Stimulated activated CD4-positive, alpha-beta T cell treated with anti-CD3 and anti-CD28 coated beads, Interleukin-2, amount 100 ng/mL, for 24 hours (primary cell): ENCODE data around the gene CCDC81.

ENCODE experiments used
- DNase-seq, 2 donors: peaks; one replicate each; pipeline ENCODE4 v3.0.0-alpha.2; 2020

The CCDC81 gene

DNA sequence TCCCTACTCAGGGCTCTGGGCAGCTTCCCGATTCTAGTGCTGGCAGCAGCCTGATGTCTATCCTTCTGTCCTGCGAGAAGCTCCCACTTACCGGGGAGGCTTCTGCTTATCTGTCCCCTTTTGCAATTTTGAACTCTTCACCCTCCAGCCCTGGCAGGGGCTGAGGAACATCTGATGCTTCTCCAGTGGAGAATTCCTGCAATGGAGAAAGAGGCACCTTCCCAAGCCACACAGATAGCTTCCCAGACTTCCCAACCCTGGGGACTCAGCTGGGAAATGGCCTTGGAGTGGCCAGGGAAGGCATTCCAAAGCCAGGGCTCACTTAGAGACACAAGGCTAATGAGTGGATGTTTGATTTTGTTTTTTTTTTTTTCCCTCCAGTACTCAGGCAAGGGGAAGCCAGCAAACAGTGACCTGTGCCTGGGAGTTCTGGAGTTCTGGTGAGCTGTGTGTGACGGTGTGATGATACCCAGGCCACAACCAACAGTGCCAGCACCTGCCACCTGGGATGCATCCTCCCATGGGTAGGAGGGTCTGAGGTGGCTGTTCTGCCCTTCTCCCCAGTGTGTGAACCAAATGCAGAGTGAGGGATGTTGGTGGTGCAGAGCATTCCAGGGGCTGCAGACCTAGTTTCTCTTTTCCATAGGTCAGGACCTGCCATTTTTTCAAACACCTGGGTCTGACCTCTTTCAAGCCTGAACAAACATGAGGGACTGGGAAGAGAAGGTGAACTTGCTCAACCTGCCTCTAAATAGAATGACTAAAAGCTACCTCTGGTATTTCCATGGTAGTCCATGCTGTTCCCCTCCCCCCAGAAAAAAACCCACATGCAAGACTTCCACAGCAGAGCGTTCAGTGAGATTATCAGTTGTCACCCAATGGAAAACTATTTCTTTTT lies 95.1 kb downstream of the CCDC81 start:
- no peak for DNase-seq
